H1 (cell line): ENCODE results near the gene TMIGD3. TPM values are rescaled to one million over a fixed set of nuclear protein-coding genes. Genes with fewer than 3 reads are reported as not detected.

ENCODE experiments used
- CTCF ChIA-PET: fragments of 300-600 bp; sonication (Branson Sonifier 250); formaldehyde crosslinking; loops from one replicate; lab custom pipeline; 2021; ENCODE audit not compliant: partially characterized antibody; lab: Charles Lee
- POLR2A ChIA-PET: fragments of 300-600 bp; sonication (Branson Sonifier 250); formaldehyde crosslinking; loops from one replicate; lab custom pipeline; 2021; ENCODE audit warnings: inconsistent platforms; ENCODE audit not compliant: partially characterized antibody; lab: Charles Lee
- DNase-seq, 2 experiments: peaks; one replicate each; pipeline versions ENCODE4 v3.0.0 to v3.0.0-alpha.2; 2010 to 2022; ENCODE audit warnings: low spot score in 2 of 2, low read depth in 1 of 2, mixed read lengths in 1 of 2
- FAIRE-seq: peaks from 2 replicates; lab custom pipeline; 2011; peaks lifted over from hg19 to GRCh38; lab: Jason Lieb, UNC
- H2AFZ ChIP-seq: 2 replicates; pipeline ENCODE4 v1.8.1; 2012; ENCODE audit warnings: low read length, inconsistent platforms
- H2AK5ac ChIP-seq: 2 replicates; pipeline ENCODE4 v1.6.1; 2013; ENCODE audit warnings: low read depth, low read length
- H2BK120ac ChIP-seq: replicated peaks from 2 replicates; pipeline ENCODE3; 2013; ENCODE audit warnings: low read depth, low read length, inconsistent platforms
- H2BK12ac ChIP-seq: 2 replicates; pipeline ENCODE4 v1.6.1; 2013; ENCODE audit warnings: low read depth, low read length
- H2BK15ac ChIP-seq: 2 replicates; pipeline ENCODE4 v1.6.1; 2013; ENCODE audit warnings: low read length
- H2BK20ac ChIP-seq: 2 replicates; pipeline ENCODE4 v1.6.1; 2013; ENCODE audit warnings: low read length
- H2BK5ac ChIP-seq: 2 replicates; pipeline ENCODE4 v1.6.1; 2013; ENCODE audit warnings: low read depth, low read length
- H3K14ac ChIP-seq: 2 replicates; pipeline ENCODE4 v1.6.1; 2013; ENCODE audit warnings: inconsistent platforms; ENCODE audit not compliant: insufficient read length
- H3K18ac ChIP-seq: 2 replicates; pipeline ENCODE4 v1.6.1; 2013; ENCODE audit warnings: low read length; ENCODE audit errors: extremely low read depth
- H3K23ac ChIP-seq: 2 replicates; pipeline ENCODE4 v1.6.1; 2013; ENCODE audit warnings: inconsistent platforms; ENCODE audit not compliant: insufficient read length
- H3K23me2 ChIP-seq: 2 replicates; pipeline ENCODE4 v1.6.1; 2013; ENCODE audit warnings: low read depth, low read length
- H3K27ac ChIP-seq: 2 replicates; pipeline ENCODE4 v1.6.1; 2011; ENCODE audit warnings: low read depth, low read length, inconsistent platforms
- H3K27me3 ChIP-seq, 4 experiments: replicated peaks in 1 of 4; 1 replicate in 1 of 4; 2 replicates in 3 of 4; pipeline versions ENCODE4 v1.6.1 to v1.8.1; 2011 to 2013; ENCODE audit warnings: low read length in 3 of 4, mild to moderate bottlenecking in 3 of 4, inconsistent platforms in 2 of 4, mixed read lengths in 2 of 4, moderate library complexity in 1 of 4; ENCODE audit not compliant: control insufficient read depth in 3 of 4, insufficient read depth in 3 of 4; ENCODE audit errors: extremely low read depth in 1 of 4
- H3K36me3 ChIP-seq, 4 experiments: 2 replicates each; pipeline versions ENCODE4 v1.6.1 to v1.8.1; 2011 to 2013; ENCODE audit warnings: mild to moderate bottlenecking in 4 of 4, low read length in 3 of 4, moderate library complexity in 2 of 4, control low read depth in 1 of 4, inconsistent platforms in 1 of 4; ENCODE audit not compliant: insufficient read depth in 4 of 4, control insufficient read depth in 2 of 4
- H3K4ac ChIP-seq: replicated peaks from 2 replicates; pipeline ENCODE3; 2013; ENCODE audit warnings: low read length, low read depth, mixed read lengths, inconsistent platforms; ENCODE audit not compliant: insufficient read length
- H3K4me1 ChIP-seq, 4 experiments: replicated peaks in 1 of 4; 1 replicate in 1 of 4; 2 replicates in 3 of 4; pipeline versions ENCODE4 v1.6.1 to v1.8.1; 2011 to 2013; ENCODE audit warnings: low read length in 3 of 4, inconsistent platforms in 2 of 4, mixed read lengths in 1 of 4; ENCODE audit not compliant: insufficient read depth in 4 of 4, control insufficient read depth in 3 of 4
- H3K4me2 ChIP-seq, 2 experiments: 2 replicates each; pipeline versions ENCODE4 v1.6.1 to v1.8.1; 2011 to 2013; ENCODE audit warnings: low read depth in 2 of 2, low read length in 2 of 2, control low read depth in 1 of 2, inconsistent platforms in 1 of 2, mild to moderate bottlenecking in 1 of 2; ENCODE audit not compliant: insufficient read depth in 1 of 2
- H3K4me3 ChIP-seq, 4 experiments: fragments of 200-600, 300-600 bp in 1 of 4; sonication (generic), shearing (Covaris generic), sonication (Bioruptor Twin) in 1 of 4; 2 replicates each; pipeline versions ENCODE4 v1.5.1 to v1.8.1; 2011 to 2016; ENCODE audit warnings: low read length in 4 of 4, low read depth in 3 of 4, control low read depth in 2 of 4, inconsistent platforms in 2 of 4, mild to moderate bottlenecking in 2 of 4, mixed read lengths in 1 of 4, moderate library complexity in 1 of 4; ENCODE audit not compliant: insufficient read depth in 2 of 4; ENCODE audit errors: extremely low read depth in 1 of 4
- H3K56ac ChIP-seq: replicated peaks from 2 replicates; pipeline ENCODE3; 2013; ENCODE audit warnings: low read depth, mild to moderate bottlenecking, mixed read lengths, low read length, inconsistent platforms; ENCODE audit not compliant: insufficient read length
- H3K79me1 ChIP-seq: 2 replicates; pipeline ENCODE4 v1.6.1; 2013; ENCODE audit warnings: low read depth, low read length, control low read depth
- H3K79me2 ChIP-seq, 2 experiments: 2 replicates each; pipeline versions ENCODE4 v1.6.1 to v1.8.1; 2012 to 2013; ENCODE audit warnings: low read length in 2 of 2, mild to moderate bottlenecking in 2 of 2, inconsistent platforms in 1 of 2; ENCODE audit not compliant: insufficient read depth in 2 of 2, control insufficient read depth in 1 of 2
- H3K9ac ChIP-seq, 4 experiments: replicated peaks in 1 of 4; 1 replicate in 1 of 4; 2 replicates in 3 of 4; pipeline versions ENCODE4 v1.6.1 to v1.8.1; 2011 to 2013; ENCODE audit warnings: low read depth in 3 of 4, low read length in 3 of 4, control low read depth in 2 of 4, mild to moderate bottlenecking in 2 of 4, moderate library complexity in 2 of 4, inconsistent platforms in 1 of 4; ENCODE audit errors: extremely low read depth in 1 of 4
- H3K9me3 ChIP-seq, 2 experiments: 2 replicates each; pipeline versions ENCODE4 v1.6.1 to v1.8.1; 2012 to 2013; ENCODE audit warnings: mild to moderate bottlenecking in 2 of 2, moderate library complexity in 2 of 2, control low read depth in 1 of 2, inconsistent platforms in 1 of 2, low read depth in 1 of 2, low read length in 1 of 2, mixed read lengths in 1 of 2; ENCODE audit not compliant: insufficient read depth in 2 of 2
- H4K20me1 ChIP-seq, 2 experiments: replicated peaks in 1 of 2; 2 replicates each; pipeline versions ENCODE3 to v1.8.1; 2011 to 2013; ENCODE audit warnings: inconsistent platforms in 2 of 2, low read length in 2 of 2, mild to moderate bottlenecking in 1 of 2; ENCODE audit not compliant: insufficient read depth in 2 of 2, control insufficient read depth in 1 of 2
- H4K5ac ChIP-seq: 2 replicates; pipeline ENCODE4 v1.6.1; 2013; ENCODE audit warnings: low read length, low read depth, mixed read lengths, inconsistent platforms; ENCODE audit not compliant: insufficient read length
- H4K8ac ChIP-seq: 2 replicates; pipeline ENCODE4 v1.8.0; 2013; ENCODE audit warnings: mild to moderate bottlenecking, moderate library complexity, low read length, inconsistent platforms; ENCODE audit not compliant: insufficient read depth; ENCODE audit errors: extremely low read depth
- H4K91ac ChIP-seq: replicated peaks from 2 replicates; pipeline ENCODE3; 2013; ENCODE audit warnings: low read length, mixed read lengths, inconsistent platforms; ENCODE audit not compliant: insufficient read length
- HDAC2 ChIP-seq, 2 experiments: fragments of 300-600 bp in 1 of 2; sonication (generic) in 1 of 2; IDR thresholded peaks; 2 replicates each; pipeline ENCODE4 v1.6.1; 2011 to 2012; ENCODE audit warnings: low read depth in 2 of 2, low read length in 2 of 2, mild to moderate bottlenecking in 2 of 2, moderate library complexity in 2 of 2, borderline replicate concordance in 1 of 2, inconsistent platforms in 1 of 2
- SIRT6 ChIP-seq: IDR thresholded peaks from one replicate; pipeline ENCODE4 v1.7.1; 2012; ENCODE audit warnings: low read length, inconsistent platforms
- WGBS, 2 experiments: shearing (Covaris generic) in 1 of 2; methylation state at CpG; one replicate each; pipeline versions ENCODE4 v1.1.6 to v1.1.7; 2013 to 2015; ENCODE audit warnings: low lambda C conversion rate in 2 of 2, mixed read lengths in 2 of 2, inconsistent platforms in 1 of 2, low coverage in 1 of 2, missing lambda C conversion rate in 1 of 2; ENCODE audit not compliant: insufficient replicate concordance in 2 of 2, insufficient coverage in 1 of 2, insufficient read length in 1 of 2; ENCODE audit errors: extremely low coverage in 1 of 2, missing lambda C conversion rate in 1 of 2; 5-methylcytosine and 5-hydroxymethylcytosine counted together
- polyA plus RNA-seq, 7 experiments: library from polyadenylated mRNA; depleted of rRNA in 3 of 7; stranded (reverse) in 5 of 7; unstranded in 2 of 7; fragments of >200 nt in 5 of 7; fragments of 200-250 nt in 2 of 7; gene quantifications; 1 replicate in 5 of 7; 2 replicates in 1 of 7; 4 replicates in 1 of 7; pipeline versions ENCODE4 v1.2.1 to v1.2.3, GENCODE V29; 2011 to 2013; ENCODE audit warnings: missing spikeins in 2 of 7, mixed read lengths in 2 of 7
- total RNA-seq: library from RNA; stranded (reverse); fragmentation: NEBNext Ultra II Directional; extraction: Animal tissue kit (Norgen Biotek cat#: 25700); gene quantifications from 2 replicates; pipeline ENCODE4 v1.2.1, GENCODE V29; 2021

TMIGD3 gene
- total and polyA plus RNA-seq, 2 of the 8 experiments (the other 6 are each of a cell fraction or from before 2014, with no cell fraction given): not detected

- H3K27ac ChIP-seq: no peak overlapping the region
- no peak overlapping the region for H3K14ac ChIP-seq
- H3K4me1 ChIP-seq: no peaks in the 10 kb centered on the region
- H3K4me2 ChIP-seq: no peak overlapping the region
- H2BK12ac ChIP-seq: no peak overlapping the region
- H3K9ac ChIP-seq: no peak overlapping the region
- no peak for TF ChIP-seq HDAC2 (IDR thresholded peaks at IDR 0.05; ENCODE audit: borderline replicate concordance in 1 of 2, low read depth in 2 of 2, low read length in 2 of 2)
- TF ChIP-seq SIRT6: no peak
- WGBS, 2 experiments: 87% methylated on average over 4 of the region's 4 CpGs; no CpG with 5 or more reads in 1 of the 2 experiments
- H4K20me1 ChIP-seq: no peaks in the 10 kb centered on the region
- no peak overlapping the region for H4K91ac ChIP-seq
- H3K79me1 ChIP-seq: no peaks in the 10 kb centered on the region
- H3K79me2 ChIP-seq: no peaks in the 10 kb centered on the region
- peaks cover 4 to 39% (median 20%) of the 10 kb centered on the region in 4 experiments; a peak in 7 of 8 replicates for H3K36me3 ChIP-seq
- no peaks in the 10 kb centered on the region for H3K27me3 ChIP-seq
- CTCF ChIA-PET: interaction anchor here (0.6 to 1.5 kb wide), 8 partner anchors 10 to 896 kb away, joined by 3 to 4 read pairs (median 3); no protein-coding TSS in a partner anchor
- H3K56ac ChIP-seq: no peak overlapping the region
- H4K8ac ChIP-seq: no peak overlapping the region
- H2BK120ac ChIP-seq: no peak overlapping the region
- no peak overlapping the region for H3K4ac ChIP-seq
- no peaks in the 10 kb centered on the region for H3K9me3 ChIP-seq
- no peak overlapping the region for H2BK15ac ChIP-seq
- H3K23ac ChIP-seq: no peak overlapping the region
- H3K18ac ChIP-seq: no peak overlapping the region
- no peak overlapping the region for H2BK20ac ChIP-seq
- H2AK5ac ChIP-seq: no peak overlapping the region
- no peak overlapping the region for H4K5ac ChIP-seq
- POLR2A ChIA-PET: interaction anchor here (1.5 to 2.2 kb wide), 3 partner anchors 11 to 14 kb away, joined by 3 to 13 read pairs (median 5); partner anchors contain the start of gene WDR77
- H2BK5ac ChIP-seq: no peak overlapping the region
- no peak overlapping the region for H3K4me3 ChIP-seq
- no peak for FAIRE-seq
- no peaks in the 10 kb centered on the region for H3K23me2 ChIP-seq
- H2AFZ ChIP-seq: no peak overlapping the region
- DNase-seq: no peak
Measured at GRCh38 chr1:111463029-111463683, 40.3 kb downstream of the TMIGD3 start.
